B cell (primary cell): ENCODE measurements around the gene WWC2. TPM values are rescaled to one million over a fixed set of nuclear protein-coding genes. Genes with fewer than 3 reads are reported as not detected.

Experiments used
- ATAC-seq: fragments of 200-7000 bp; cut with Tn5 transposase; one replicate; pipeline ENCODE4 v1.10.0; 2021; ENCODE audit warnings: low read depth, mild to moderate bottlenecking, moderate number of reproducible peaks, moderate library complexity
- CTCF ChIA-PET: fragments of 350-600 bp; sonication (Branson Sonifier 250); formaldehyde crosslinking; loops from one replicate; lab custom pipeline; 2021; ENCODE audit warnings: antibody characterized with exemption, inconsistent platforms; lab: Charles Lee
- POLR2A ChIA-PET: fragments of 350-600 bp; sonication (Branson Sonifier 250); formaldehyde crosslinking; loops from one replicate; lab custom pipeline; 2021; ENCODE audit warnings: antibody characterized with exemption; lab: Charles Lee
- DNase-seq: peaks from one replicate; pipeline ENCODE4 v3.0.0; 2013
- H2AFZ ChIP-seq: 2 replicates; pipeline ENCODE4 v1.6.1; 2012; ENCODE audit warnings: mild to moderate bottlenecking, low read depth, low read length; ENCODE audit not compliant: insufficient read depth, poor library complexity, severe bottlenecking
- H3K27ac ChIP-seq, 2 donors: 1 replicate in 1 of 2; 2 replicates in 1 of 2; pipeline ENCODE4 v1.5.1; 2012 to 2013; ENCODE audit warnings: low read length in 2 of 2, mild to moderate bottlenecking in 2 of 2, moderate library complexity in 1 of 2
- H3K27me3 ChIP-seq, 4 experiments: fragments of 200-600 bp in 1 of 4; sonication (generic) in 1 of 4; replicated peaks in 1 of 4; 1 replicate in 2 of 4; 2 replicates in 2 of 4; pipeline versions ENCODE4 v1.6.1 to v1.7.0; 2013 to 2016; ENCODE audit warnings: low read length in 3 of 4, mild to moderate bottlenecking in 2 of 4, mixed read lengths in 1 of 4, moderate library complexity in 1 of 4; ENCODE audit not compliant: insufficient read depth in 4 of 4, control insufficient read depth in 3 of 4; ENCODE audit errors: control extremely low read depth in 1 of 4
- H3K36me3 ChIP-seq, 2 experiments: replicated peaks in 1 of 2; 1 replicate in 1 of 2; 2 replicates in 1 of 2; pipeline versions ENCODE4 v1.6.1 to v1.7.1; 2013; ENCODE audit warnings: low read length in 1 of 2; ENCODE audit not compliant: insufficient read depth in 2 of 2, control insufficient read depth in 1 of 2; ENCODE audit errors: control extremely low read depth in 1 of 2, extremely low read depth in 1 of 2
- H3K4me1 ChIP-seq, 2 donors: fragments of 200-600 bp in 1 of 2; sonication (generic) in 1 of 2; 1 replicate in 1 of 2; 2 replicates in 1 of 2; pipeline versions ENCODE4 v1.5.1 to v1.6.1; 2013 to 2017; ENCODE audit warnings: low read length in 2 of 2; ENCODE audit not compliant: control insufficient read depth in 2 of 2, insufficient read depth in 2 of 2
- H3K4me2 ChIP-seq: replicated peaks from 2 replicates; pipeline ENCODE3; 2012; ENCODE audit warnings: mild to moderate bottlenecking, low read depth, low read length; ENCODE audit not compliant: poor library complexity, severe bottlenecking
- H3K4me3 ChIP-seq, 5 experiments: fragments of 200-600 bp in 1 of 5; sonication (generic) in 1 of 5; 1 replicate in 3 of 5; 2 replicates in 2 of 5; pipeline versions ENCODE4 v1.5.1 to v1.7.0; 2011 to 2016; ENCODE audit warnings: low read length in 4 of 5, mild to moderate bottlenecking in 4 of 5, low read depth in 2 of 5, control low read depth in 1 of 5, moderate library complexity in 1 of 5; ENCODE audit not compliant: insufficient read depth in 1 of 5; ENCODE audit errors: control extremely low read depth in 1 of 5, extremely low read depth in 1 of 5
- H3K79me2 ChIP-seq: fragments of 200-600 bp; sonication (generic); one replicate; pipeline ENCODE4 v1.6.0; 2016; ENCODE audit warnings: low read length; ENCODE audit not compliant: control insufficient read depth, insufficient read depth
- H3K9ac ChIP-seq: fragments of 200-600 bp; sonication (generic); 2 replicates; pipeline ENCODE4 v1.6.1; 2017; ENCODE audit warnings: mild to moderate bottlenecking, low read length, moderate library complexity
- H3K9me3 ChIP-seq, 3 donors: one replicate each; pipeline versions ENCODE4 v1.6.1 to v1.7.1; 2013; ENCODE audit warnings: low read length in 2 of 3; ENCODE audit not compliant: control insufficient read depth in 2 of 3, insufficient read depth in 1 of 3; ENCODE audit errors: control extremely low read depth in 1 of 3
- H4K20me1 ChIP-seq: 2 replicates; pipeline ENCODE4 v1.6.0; 2012; ENCODE audit warnings: mild to moderate bottlenecking, low read length; ENCODE audit not compliant: insufficient read depth, control insufficient read depth, poor library complexity, severe bottlenecking
- H3K27ac Mint-ChIP-seq: one replicate; pipeline ENCODE4 v1.8.0; 2021; ENCODE audit warnings: mixed read lengths
- H3K27me3 Mint-ChIP-seq: one replicate; pipeline ENCODE4 v1.8.0; 2021; ENCODE audit warnings: mixed read lengths
- H3K4me1 Mint-ChIP-seq: one replicate; pipeline ENCODE4 v1.8.0; 2021; ENCODE audit warnings: mixed read lengths
- H3K4me3 Mint-ChIP-seq: one replicate; pipeline ENCODE4 v1.8.0; 2021; ENCODE audit warnings: mixed read lengths
- H3K9me3 Mint-ChIP-seq: one replicate; pipeline ENCODE4 v1.8.0; 2022; ENCODE audit warnings: mixed read lengths; ENCODE audit not compliant: insufficient read depth
- CTCF ChIP-seq: fragments of 200-600 bp; IDR thresholded peaks from one replicate; pipeline ENCODE4 v1.8.0; 2022; ENCODE audit warnings: antibody characterized with exemption, mild to moderate bottlenecking
- EZH2 ChIP-seq: IDR thresholded peaks from 2 replicates; pipeline ENCODE4 v1.6.1; 2012; ENCODE audit warnings: borderline replicate concordance, low read depth, mild to moderate bottlenecking, moderate library complexity, low read length; ENCODE audit not compliant: insufficient read depth, poor library complexity, severe bottlenecking
- WGBS: methylation state at CpG from one replicate; pipeline ENCODE4 v1.1.5; 2013; ENCODE audit warnings: missing lambda C conversion rate; ENCODE audit not compliant: insufficient coverage; 5-methylcytosine and 5-hydroxymethylcytosine counted together
- intact Hi-C: fragments of 100-400 bp; cut with micrococcal nuclease; formaldehyde crosslinking; loops from one replicate; pipeline ENCODE4 v1.10.0; 2022
- polyA plus RNA-seq: library from polyadenylated mRNA; depleted of rRNA; stranded (reverse); fragments of >200 nt; gene quantifications from 2 replicates; pipeline ENCODE4 v1.2.3, GENCODE V29; 2012
- total RNA-seq, 2 donors: library from RNA; stranded (reverse); fragments of 120-200 nt in 1 of 2; gene quantifications; 1 replicate in 1 of 2; 2 replicates in 1 of 2; pipeline versions ENCODE4 v1.2.3 to v1.2.4, GENCODE V29; 2013 to 2022

WWC2 gene
- total and polyA plus RNA-seq, 2 donors (not counting 1 experiment from before 2014, with no cell fraction given) = 0.07 to 0.32 TPM

GRCh38 chr4:183250831-183251230 lies 151.8 kb downstream of the WWC2 start:
- H3K27ac ChIP-seq = no peak overlapping the region
- Mint-ChIP-seq H3K27ac (no peak overlapping the region), H3K4me1 (no peaks in the 10 kb centered on the region), H3K27me3 (no peaks in the 10 kb centered on the region), H3K9me3 (no peaks in the 10 kb centered on the region), H3K4me3 (no peak overlapping the region)
- H2AFZ ChIP-seq = no peak overlapping the region
- no peaks in the 10 kb centered on the region for H3K9me3 ChIP-seq
- CTCF ChIA-PET = interaction anchor here (1.4 to 2.9 kb wide), 3 partner anchors 11 to 312 kb away, joined by 4 to 13 read pairs (median 11); no protein-coding TSS in a partner anchor
- intact Hi-C loops = no loop called here
- no peaks in the 10 kb centered on the region for H3K4me1 ChIP-seq
- H3K4me3 ChIP-seq = no peak overlapping the region
- no peaks in the 10 kb centered on the region for H3K36me3 ChIP-seq
- no peak for TF ChIP-seq CTCF
- TF ChIP-seq EZH2 = no peak
- POLR2A ChIA-PET = no interaction called here
- no peaks in the 10 kb centered on the region for H4K20me1 ChIP-seq
- H3K79me2 ChIP-seq = no peaks in the 10 kb centered on the region
- no peak overlapping the region for H3K4me2 ChIP-seq
- no peaks in the 10 kb centered on the region for H3K27me3 ChIP-seq
- ATAC-seq (no peak), DNase-seq (no peak)
- no peak overlapping the region for H3K9ac ChIP-seq
- no CpG with 5 or more reads among the region's 2 CpGs for WGBS

GRCh38 chr4:183252959-183253358 lies 153.9 kb downstream of the WWC2 start:
- no peak for TF ChIP-seq CTCF
- no peak for TF ChIP-seq EZH2
- no peak overlapping the region for H3K27ac Mint-ChIP-seq

More at GRCh38 chr4:183252959-183253358, 153.9 kb downstream of the WWC2 start:
- no peaks in the 10 kb centered on the region for H3K9me3 ChIP-seq
- Mint-ChIP-seq H3K9me3 (no peaks in the 10 kb centered on the region), H3K4me3 (no peak overlapping the region), H3K4me1 (no peaks in the 10 kb centered on the region), H3K27me3 (no peaks in the 10 kb centered on the region)
- H3K4me2 ChIP-seq = no peak overlapping the region
- POLR2A ChIA-PET = no interaction called here
- intact Hi-C loops = no loop called here
- ATAC-seq (no peak), DNase-seq (no peak)
- no peaks in the 10 kb centered on the region for H3K36me3 ChIP-seq
- no peak overlapping the region for H3K4me3 ChIP-seq
- WGBS = 97% methylated on average over 3 of the region's 4 CpGs
- no peaks in the 10 kb centered on the region for H4K20me1 ChIP-seq
- no peak overlapping the region for H2AFZ ChIP-seq
- H3K27ac ChIP-seq = no peak overlapping the region
- CTCF ChIA-PET = interaction anchor here (1.0 kb wide), 1 partner anchor 9 kb away, joined by 6 read pairs; no protein-coding TSS in a partner anchor
- H3K27me3 ChIP-seq = no peaks in the 10 kb centered on the region
- H3K9ac ChIP-seq = no peak overlapping the region
- H3K79me2 ChIP-seq = no peaks in the 10 kb centered on the region
- no peaks in the 10 kb centered on the region for H3K4me1 ChIP-seq
